HEK293T (cell line): Measurements from ENCODE around the gene CSF2RB.
"Not testable (repeated sequence)": the region's sequence is repeated elsewhere in the genome, so short reads cannot be mapped to it uniquely, and the experiment has no call there.

ENCODE experiments used
- ELF4 ChIP-seq: fragments of 450-650 bp; IDR thresholded peaks from 2 replicates; pipeline ENCODE4 v1.6.1; 2017; ENCODE audit warnings: antibody characterized with exemption
- FOXA1 ChIP-seq: fragments of 450-650 bp; IDR thresholded peaks from 2 replicates; pipeline ENCODE4 v1.6.1; 2016; ENCODE audit warnings: mild to moderate bottlenecking
- NFRKB ChIP-seq: fragments of 450-650 bp; IDR thresholded peaks from 2 replicates; pipeline ENCODE4 v1.6.1; 2016; ENCODE audit warnings: mild to moderate bottlenecking, moderate library complexity
- SP1 ChIP-seq: fragments of 450-650 bp; IDR thresholded peaks from 2 replicates; pipeline ENCODE4 v1.6.1; 2017
- SUZ12 ChIP-seq: fragments of 450-650 bp; IDR thresholded peaks from 2 replicates; pipeline ENCODE4 v1.6.1; 2016; ENCODE audit warnings: mild to moderate bottlenecking
- TARDBP ChIP-seq: fragments of 450-650 bp; IDR thresholded peaks from 2 replicates; pipeline ENCODE4 v1.6.1; 2016

DNA sequence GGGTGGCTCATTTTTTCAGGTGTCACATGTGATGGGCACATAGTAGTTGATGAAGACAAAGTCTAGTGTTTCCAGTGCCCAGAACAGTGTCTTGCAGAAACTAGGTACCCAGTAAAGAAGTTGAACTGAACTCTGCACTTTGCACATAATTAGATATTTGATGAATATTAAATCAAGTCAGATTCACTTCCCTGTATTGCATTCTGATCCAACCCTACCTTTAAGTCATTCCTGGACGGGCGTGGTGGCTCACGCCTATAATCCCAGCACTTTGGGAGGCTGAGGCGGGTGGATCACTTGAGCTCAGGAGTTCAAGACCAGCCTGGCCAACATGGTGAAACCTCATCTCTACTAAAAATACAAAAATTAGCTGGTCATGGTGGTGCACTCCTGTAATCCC lies 75.6 kb downstream of the CSF2RB start:
- TF ChIP-seq NFRKB, TARDBP, FOXA1, SP1, ELF4, SUZ12: not testable (repeated sequence)
